GM12878 (cell line): ENCODE data around the gene ACACA. TPM values are rescaled to one million over a fixed set of nuclear protein-coding genes. Genes with fewer than 3 reads are reported as not detected.

Experiments
- ATAC-seq: fragments of 200-7000 bp; cut with Tn5 transposase; 3 replicates; pipeline ENCODE4 v1.9.1; 2020; ENCODE audit warnings: mild to moderate bottlenecking, moderate library complexity
- BruUV-seq: library from RNA; stranded (reverse); fragments of 400-500 nt; replicated peaks from 2 replicates; lab custom pipeline; 2021; lab: Mats Ljungman, UMichigan
- CTCF ChIA-PET: fragments of 300-600 bp; sonication (Branson Sonifier 250); formaldehyde crosslinking; extraction: SDS; loops from one replicate; lab custom pipeline; 2021; ENCODE audit warnings: inconsistent platforms; lab: Yijun Ruan, JAX
- POLR2A ChIA-PET: fragments of 350-600 bp; formaldehyde crosslinking; extraction: SDS; loops from one replicate; lab custom pipeline; 2021; ENCODE audit warnings: inconsistent platforms; lab: Charles Lee
- RAD21 ChIA-PET: fragments of 300-600 bp; sonication (Branson Sonifier 250); formaldehyde crosslinking; loops from one replicate; lab custom pipeline; 2023; ENCODE audit warnings: antibody characterized with exemption; ENCODE audit not compliant: unreplicated experiment; lab: Charles Lee
- SMC1A ChIA-PET: fragments of 300-600 bp; sonication (Branson Sonifier 250); formaldehyde crosslinking; loops from one replicate; lab custom pipeline; 2023; ENCODE audit not compliant: unreplicated experiment, uncharacterized antibody; lab: Charles Lee
- DNase-seq: peaks from one replicate; pipeline ENCODE4 v3.0.0-alpha.2; 2011; ENCODE audit warnings: low read depth, low spot score
- FAIRE-seq: peaks from 3 replicates; lab custom pipeline; 2011; peaks lifted over from hg19 to GRCh38; lab: Jason Lieb, UNC
- H2AFZ ChIP-seq: 2 replicates; pipeline ENCODE4 v1.6.0; 2011; ENCODE audit warnings: low read depth, low read length, control low read depth; ENCODE audit not compliant: control insufficient read depth
- H3K27ac ChIP-seq: 2 replicates; pipeline ENCODE4 v1.5.1; 2011; ENCODE audit warnings: control low read depth; ENCODE audit not compliant: control insufficient read depth, insufficient read depth
- H3K27me3 ChIP-seq, 2 experiments: replicated peaks in 1 of 2; 2 replicates each; pipeline versions ENCODE4 v1.6.0 to v1.6.1; 2011; ENCODE audit warnings: low read length in 1 of 2; ENCODE audit not compliant: control insufficient read depth in 2 of 2, insufficient read depth in 2 of 2
- H3K36me3 ChIP-seq, 2 experiments: 2 replicates each; pipeline ENCODE4 v1.5.1; 2011; ENCODE audit warnings: low read length in 1 of 2; ENCODE audit not compliant: control insufficient read depth in 2 of 2, insufficient read depth in 2 of 2
- H3K4me1 ChIP-seq: 2 replicates; pipeline ENCODE4 v1.6.1; 2011; ENCODE audit warnings: mild to moderate bottlenecking, low read length, moderate library complexity, mixed read lengths; ENCODE audit not compliant: control insufficient read depth, insufficient read depth
- H3K4me2 ChIP-seq: 2 replicates; pipeline ENCODE4 v1.6.0; 2011; ENCODE audit warnings: control low read depth; ENCODE audit not compliant: control insufficient read depth, insufficient read depth
- H3K4me3 ChIP-seq: fragments of 200-600 bp; sonication (generic); 2 replicates; pipeline ENCODE4 v1.5.1; 2016
- H3K79me2 ChIP-seq: 2 replicates; pipeline ENCODE4 v1.6.0; 2011; ENCODE audit warnings: low read length; ENCODE audit not compliant: control insufficient read depth, insufficient read depth
- H3K9ac ChIP-seq: 2 replicates; pipeline ENCODE4 v1.8.0; 2011; ENCODE audit warnings: low read length, control low read depth, mixed read lengths; ENCODE audit not compliant: control insufficient read depth, insufficient read depth
- H3K9me3 ChIP-seq: replicated peaks from 3 replicates; pipeline ENCODE4 v1.5.1; 2011; ENCODE audit warnings: mild to moderate bottlenecking, low read length; ENCODE audit not compliant: control insufficient read depth, insufficient read depth
- H4K20me1 ChIP-seq: 2 replicates; pipeline ENCODE4 v1.6.0; 2011; ENCODE audit not compliant: control insufficient read depth, insufficient read depth
- CTCF ChIP-seq, 3 experiments: IDR thresholded peaks in 2 of 3; conservative IDR thresholded peaks in 1 of 3; 2 replicates each; pipeline ENCODE4 v1.5.1; 2011; ENCODE audit warnings: low read depth in 3 of 3, low read length in 3 of 3, mild to moderate bottlenecking in 3 of 3, control low read depth in 2 of 3, moderate library complexity in 2 of 3, inconsistent platforms in 1 of 3, mixed read lengths in 1 of 3; ENCODE audit not compliant: control insufficient read depth in 2 of 3, insufficient read depth in 1 of 3; ENCODE audit errors: extremely low read depth in 1 of 3
- ETV6 ChIP-seq, 2 experiments: fragments of 450-650 bp in 1 of 2; IDR thresholded peaks in 1 of 2; conservative IDR thresholded peaks in 1 of 2; 2 replicates each; pipeline ENCODE4 v1.6.1; 2014; ENCODE audit warnings: antibody characterized with exemption in 1 of 2, borderline replicate concordance in 1 of 2, low read depth in 1 of 2, mild to moderate bottlenecking in 1 of 2, moderate library complexity in 1 of 2
- FOS ChIP-seq: IDR thresholded peaks from 3 replicates; pipeline ENCODE4 v1.6.1; 2011; ENCODE audit warnings: borderline replicate concordance; ENCODE audit not compliant: insufficient read length; ENCODE audit errors: extremely low read depth
- JUNB ChIP-seq: IDR thresholded peaks from 2 replicates; pipeline ENCODE4 v1.6.1; 2016; ENCODE audit warnings: antibody characterized with exemption, mild to moderate bottlenecking
- MEF2B ChIP-seq: fragments of 450-650 bp; IDR thresholded peaks from 2 replicates; pipeline ENCODE4 v1.6.1; 2018; ENCODE audit warnings: mild to moderate bottlenecking, moderate library complexity; ENCODE audit not compliant: partially characterized antibody, poor library complexity, severe bottlenecking
- NFYB ChIP-seq: IDR thresholded peaks from 2 replicates; pipeline ENCODE4 v1.6.1; 2011; ENCODE audit warnings: low read depth, mild to moderate bottlenecking, low read length, improper control_type of control experiment, moderate library complexity; ENCODE audit not compliant: insufficient read depth
- PAX5 ChIP-seq: IDR thresholded peaks from 2 replicates; pipeline ENCODE4 v1.6.1; 2011; ENCODE audit warnings: low read depth, low read length, borderline replicate concordance
- POLR2AphosphoS2 ChIP-seq: IDR thresholded peaks from 2 replicates; pipeline ENCODE4 v1.6.1; 2011; ENCODE audit warnings: low read depth, mild to moderate bottlenecking, low read length, improper control_type of control experiment, moderate library complexity
- ZNF24 ChIP-seq: fragments of 450-650 bp; IDR thresholded peaks from 2 replicates; pipeline ENCODE4 v1.6.1; 2017; ENCODE audit warnings: antibody characterized with exemption, mild to moderate bottlenecking
- ZNF622 ChIP-seq: fragments of 450-650 bp; IDR thresholded peaks from 2 replicates; pipeline ENCODE4 v1.6.1; 2017; ENCODE audit warnings: mild to moderate bottlenecking, inconsistent platforms
- WGBS: methylation state at CpG from one replicate; pipeline ENCODE4 v1.1.6; 2016; ENCODE audit warnings: low lambda C conversion rate; ENCODE audit not compliant: insufficient replicate concordance, insufficient coverage; ENCODE audit errors: missing lambda C conversion rate; 5-methylcytosine and 5-hydroxymethylcytosine counted together
- in situ Hi-C: fragments of 300-500 bp; cut with MboI; formaldehyde crosslinking; loops from 9 replicates; pipeline ENCODE4 v1.14.3; 2018; ENCODE audit warnings: mixed read lengths
- intact Hi-C: fragments of 100-400 bp; cut with micrococcal nuclease; formaldehyde crosslinking; loops from one replicate; pipeline ENCODE4 v1.14.2; 2022; ENCODE audit not compliant: unreplicated experiment
- polyA plus RNA-seq, 11 experiments: library from polyadenylated mRNA; depleted of rRNA in 4 of 11; unstranded in 6 of 11; stranded (reverse) in 5 of 11; fragments of >200 nt; fragmentation: Nextera tagmentation in 4 of 11; fragmentation: Illumina TruSeq in 1 of 11; extraction: Ambion mirVana in 4 of 11; extraction: Trizol in 1 of 11; gene quantifications; 1 replicate in 1 of 11; 2 replicates in 10 of 11; pipeline versions ENCODE4 v1.2.1 to v1.2.3, GENCODE V29; 2011 to 2016; ENCODE audit warnings: inconsistent platforms in 2 of 11, missing spikeins in 2 of 11, low read depth in 1 of 11
- total RNA-seq, 4 experiments: library from RNA; depleted of rRNA in 3 of 4; stranded (reverse); fragments of >200 nt in 3 of 4; fragmentation: Illumina TruSeq in 1 of 4; extraction: Trizol in 1 of 4; gene quantifications; 2 replicates each; pipeline versions ENCODE4 v1.2.1 to v1.2.3, GENCODE V29; 2013 to 2021
- TF ChIP-seq, protein P1 (sequence below): IDR thresholded peaks from 2 replicates; pipeline ENCODE4 v1.6.1; 2011; ENCODE audit warnings: low read depth, mild to moderate bottlenecking, low read length, moderate library complexity, borderline replicate concordance; ENCODE audit errors: extremely low read depth
- TF ChIP-seq, protein P2 (sequence below): IDR thresholded peaks from 2 replicates; pipeline ENCODE4 v1.6.1; 2011; ENCODE audit warnings: low read depth, low read length, improper control_type of control experiment, borderline replicate concordance
- TF ChIP-seq, protein P3 (sequence below): fragments of 450-650 bp; formaldehyde crosslinking; IDR thresholded peaks from 2 replicates; pipeline ENCODE4 v1.4.0; 2020; ENCODE audit warnings: mild to moderate bottlenecking, moderate library complexity

Gene ACACA
- total and polyA plus RNA-seq, 10 of the 15 experiments (the other 5 are each of a cell fraction or from before 2014, with no cell fraction given) = 12.9 to 74.2 (median 32.0) TPM

DNA sequence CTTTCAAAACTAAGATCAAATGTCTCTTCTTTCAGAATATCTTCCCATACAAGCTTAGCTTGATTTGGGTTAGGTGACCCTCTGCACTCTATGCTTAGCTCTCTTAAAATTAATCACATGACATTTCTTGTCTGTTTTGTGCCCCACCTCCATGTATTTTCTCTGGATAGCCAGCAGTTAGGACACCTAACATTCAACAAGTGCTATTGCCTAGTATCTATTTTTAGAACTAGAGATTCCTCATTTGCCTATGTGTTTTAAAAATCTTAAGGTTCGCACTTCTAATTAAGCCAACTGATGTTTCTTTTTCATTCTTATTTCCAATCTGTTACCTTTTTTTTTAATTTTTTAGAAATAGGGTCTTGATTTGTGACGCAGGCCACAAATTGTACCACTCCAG lies 160.6 kb downstream of the ACACA start:
- Histone ChIP-seq H3K27ac (no peak overlapping the region), H3K9ac (no peak overlapping the region), H3K4me3 (no peak overlapping the region), H3K9me3 (no peaks in the 10 kb centered on the region; the same call in 2 of the 3 replicates), H3K27me3 (no peaks in the 10 kb centered on the region), H2AFZ (no peak overlapping the region), H3K79me2 (no peaks in the 10 kb centered on the region), H3K36me3 (peaks cover 7 to 24% of the 10 kb centered on the region in 2 experiments), H3K4me1 (peaks cover 3% of the 10 kb centered on the region; the same call in 1 of the 2 replicates), H3K4me2 (no peak overlapping the region), H4K20me1 (no peaks in the 10 kb centered on the region; the same call in 1 of the 2 replicates)
- ATAC-seq (no peak), FAIRE-seq (no peak), DNase-seq (no peak)
- ChIA-PET SMC1A (no interaction called here), POLR2A (no interaction called here), RAD21 (no interaction called here), CTCF (no interaction called here)
- intact Hi-C loops = no loop called here
- no peak for TF ChIP-seq ZNF622
- no peak for TF ChIP-seq ETV6 (conservative IDR thresholded peaks at IDR 0.05 in 1 of 2, IDR thresholded peaks at IDR 0.05 in 1 of 2; ENCODE audit: borderline replicate concordance in 1 of 2, low read depth in 1 of 2)
- no peak for TF ChIP-seq ZNF24
- TF ChIP-seq, protein P1, sequence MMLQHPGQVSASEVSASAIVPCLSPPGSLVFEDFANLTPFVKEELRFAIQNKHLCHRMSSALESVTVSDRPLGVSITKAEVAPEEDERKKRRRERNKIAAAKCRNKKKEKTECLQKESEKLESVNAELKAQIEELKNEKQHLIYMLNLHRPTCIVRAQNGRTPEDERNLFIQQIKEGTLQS = no peak
- no peak for TF ChIP-seq CTCF (IDR thresholded peaks at IDR 0.05 in 2 of 3, conservative IDR thresholded peaks at IDR 0.05 in 1 of 3; ENCODE audit: control insufficient read depth in 2 of 3, extremely low read depth in 1 of 3, insufficient read depth in 1 of 3, low read depth in 3 of 3, low read length in 3 of 3)
- TF ChIP-seq NFYB = no peak
- TF ChIP-seq FOS = no peak
- TF ChIP-seq JUNB = no peak
- TF ChIP-seq, protein P2, sequence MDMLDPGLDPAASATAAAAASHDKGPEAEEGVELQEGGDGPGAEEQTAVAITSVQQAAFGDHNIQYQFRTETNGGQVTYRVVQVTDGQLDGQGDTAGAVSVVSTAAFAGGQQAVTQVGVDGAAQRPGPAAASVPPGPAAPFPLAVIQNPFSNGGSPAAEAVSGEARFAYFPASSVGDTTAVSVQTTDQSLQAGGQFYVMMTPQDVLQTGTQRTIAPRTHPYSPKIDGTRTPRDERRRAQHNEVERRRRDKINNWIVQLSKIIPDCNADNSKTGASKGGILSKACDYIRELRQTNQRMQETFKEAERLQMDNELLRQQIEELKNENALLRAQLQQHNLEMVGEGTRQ = no peak
- TF ChIP-seq POLR2AphosphoS2 = no peak
- TF ChIP-seq, protein P3, sequence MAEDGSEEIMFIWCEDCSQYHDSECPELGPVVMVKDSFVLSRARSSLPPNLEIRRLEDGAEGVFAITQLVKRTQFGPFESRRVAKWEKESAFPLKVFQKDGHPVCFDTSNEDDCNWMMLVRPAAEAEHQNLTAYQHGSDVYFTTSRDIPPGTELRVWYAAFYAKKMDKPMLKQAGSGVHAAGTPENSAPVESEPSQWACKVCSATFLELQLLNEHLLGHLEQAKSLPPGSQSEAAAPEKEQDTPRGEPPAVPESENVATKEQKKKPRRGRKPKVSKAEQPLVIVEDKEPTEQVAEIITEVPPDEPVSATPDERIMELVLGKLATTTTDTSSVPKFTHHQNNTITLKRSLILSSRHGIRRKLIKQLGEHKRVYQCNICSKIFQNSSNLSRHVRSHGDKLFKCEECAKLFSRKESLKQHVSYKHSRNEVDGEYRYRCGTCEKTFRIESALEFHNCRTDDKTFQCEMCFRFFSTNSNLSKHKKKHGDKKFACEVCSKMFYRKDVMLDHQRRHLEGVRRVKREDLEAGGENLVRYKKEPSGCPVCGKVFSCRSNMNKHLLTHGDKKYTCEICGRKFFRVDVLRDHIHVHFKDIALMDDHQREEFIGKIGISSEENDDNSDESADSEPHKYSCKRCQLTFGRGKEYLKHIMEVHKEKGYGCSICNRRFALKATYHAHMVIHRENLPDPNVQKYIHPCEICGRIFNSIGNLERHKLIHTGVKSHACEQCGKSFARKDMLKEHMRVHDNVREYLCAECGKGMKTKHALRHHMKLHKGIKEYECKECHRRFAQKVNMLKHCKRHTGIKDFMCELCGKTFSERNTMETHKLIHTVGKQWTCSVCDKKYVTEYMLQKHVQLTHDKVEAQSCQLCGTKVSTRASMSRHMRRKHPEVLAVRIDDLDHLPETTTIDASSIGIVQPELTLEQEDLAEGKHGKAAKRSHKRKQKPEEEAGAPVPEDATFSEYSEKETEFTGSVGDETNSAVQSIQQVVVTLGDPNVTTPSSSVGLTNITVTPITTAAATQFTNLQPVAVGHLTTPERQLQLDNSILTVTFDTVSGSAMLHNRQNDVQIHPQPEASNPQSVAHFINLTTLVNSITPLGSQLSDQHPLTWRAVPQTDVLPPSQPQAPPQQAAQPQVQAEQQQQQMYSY (CRISPR knock-in tag) = no peak
- no peak for TF ChIP-seq PAX5
- TF ChIP-seq MEF2B = no peak
- 96% methylated on average over 2 of the region's 2 CpGs for WGBS
- no TSS peak for BruUV-seq
- in situ Hi-C loops = loop anchor here (25.0 kb wide), 1 partner anchor 634 kb away; the partner anchor contains the start of gene MRM1
